GM19468 (cell line): ENCODE results near the gene PLPP7.

ENCODE experiments used
- ATAC-seq: cut with Tn5 transposase; IDR thresholded peaks from one replicate; pipeline ENCODE4 v1.9.1; 2021; ENCODE audit warnings: mild to moderate bottlenecking, moderate library complexity, moderate number of reproducible peaks; ENCODE audit not compliant: unreplicated experiment; ENCODE audit errors: extremely low read depth

The PLPP7 gene

DNA sequence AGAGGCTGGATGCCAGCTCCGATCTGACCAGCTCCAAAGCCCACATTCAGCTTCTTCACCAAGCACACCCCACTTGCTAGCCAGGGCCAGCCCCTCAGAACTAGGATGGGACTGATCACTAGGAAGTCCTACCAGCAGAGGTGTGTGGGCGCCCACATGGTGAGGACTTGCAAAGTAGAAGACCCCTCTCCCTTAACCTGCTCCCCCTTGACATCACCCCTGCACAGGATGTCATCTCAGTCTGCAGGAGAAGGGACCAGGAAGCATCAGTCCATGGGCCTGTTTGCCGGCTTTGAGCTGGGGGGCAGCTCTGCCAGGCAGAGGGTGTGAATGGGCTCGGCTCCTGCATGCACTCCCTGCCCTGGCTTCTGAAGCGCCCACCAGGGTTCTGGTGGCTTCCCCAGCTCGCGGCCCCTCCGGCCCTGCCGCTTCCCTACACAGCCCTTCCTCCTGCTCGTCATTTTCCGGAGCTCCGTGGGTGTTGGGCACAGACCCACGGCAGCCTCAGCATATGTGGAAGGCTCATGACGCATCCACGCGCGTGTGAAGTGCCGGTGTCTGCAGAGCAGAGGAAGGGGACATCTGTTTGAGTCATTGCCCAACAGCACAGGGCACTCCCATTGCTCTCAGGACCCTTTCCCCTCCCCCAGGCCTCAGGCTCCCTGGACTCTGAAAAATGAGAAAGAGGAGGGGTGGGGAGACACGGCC, 9.5 kb upstream of the PLPP7 start:
- no peak for ATAC-seq

DNA sequence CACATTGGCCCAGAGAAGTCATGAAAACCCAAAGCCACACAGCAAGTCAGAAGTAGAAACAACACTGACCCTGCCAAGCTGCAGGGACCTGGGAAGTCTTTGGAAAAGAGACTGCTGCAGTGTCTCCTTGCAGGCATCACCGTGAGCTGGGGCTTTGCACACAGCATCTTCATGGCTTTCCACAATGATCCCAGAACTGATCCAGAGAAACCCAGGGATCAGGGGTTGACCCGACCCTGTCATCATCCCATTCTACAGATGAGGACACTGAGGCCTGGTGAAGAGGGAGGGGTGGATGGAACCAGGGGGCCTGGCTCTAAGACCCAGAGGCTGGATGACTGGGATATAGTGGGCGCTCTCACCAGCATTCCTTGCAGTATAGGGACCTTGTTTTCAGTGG, 8.9 kb upstream of the PLPP7 start:
- ATAC-seq: no peak

DNA sequence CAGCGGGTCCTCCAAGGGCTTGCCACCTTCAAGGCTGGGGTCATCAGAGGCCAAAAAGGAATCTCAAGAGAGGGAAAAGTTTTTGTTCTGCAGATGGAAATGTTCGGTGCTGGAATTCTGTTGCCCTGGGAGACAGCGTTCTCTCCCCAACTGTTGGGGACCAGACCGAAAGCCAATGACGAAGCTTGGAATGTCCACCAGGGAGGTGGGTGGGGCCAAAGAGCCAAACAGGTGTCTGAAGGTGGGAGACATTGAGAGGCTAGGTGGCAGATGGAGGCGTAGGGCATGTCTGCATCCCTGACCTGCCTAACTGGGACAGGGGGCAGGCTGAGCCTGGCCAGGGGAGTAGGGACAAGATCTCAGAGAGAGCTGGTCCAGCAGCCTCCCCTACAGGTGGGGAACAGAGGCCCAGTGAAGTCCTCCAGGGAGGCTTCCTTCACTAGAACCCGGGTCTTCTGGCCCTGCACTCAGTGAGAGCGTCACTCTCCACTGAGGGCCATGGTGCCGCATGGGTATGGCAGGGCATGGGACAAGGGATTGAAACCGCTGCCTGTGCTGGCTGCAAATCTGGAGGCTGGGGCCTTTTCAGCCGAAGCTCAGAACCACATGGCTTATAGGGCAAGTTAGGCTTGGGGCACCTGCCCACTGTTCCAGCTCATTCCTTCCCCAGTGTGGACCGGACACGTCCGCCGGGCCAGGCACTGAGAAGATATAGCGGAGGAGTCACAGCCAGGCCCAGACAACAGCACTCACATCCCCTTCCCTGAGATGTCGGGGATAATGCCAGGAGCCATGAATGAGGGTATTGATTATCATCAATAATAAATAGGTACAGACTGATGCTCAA, 8.2 kb upstream of the PLPP7 start:
- no peak for ATAC-seq

DNA sequence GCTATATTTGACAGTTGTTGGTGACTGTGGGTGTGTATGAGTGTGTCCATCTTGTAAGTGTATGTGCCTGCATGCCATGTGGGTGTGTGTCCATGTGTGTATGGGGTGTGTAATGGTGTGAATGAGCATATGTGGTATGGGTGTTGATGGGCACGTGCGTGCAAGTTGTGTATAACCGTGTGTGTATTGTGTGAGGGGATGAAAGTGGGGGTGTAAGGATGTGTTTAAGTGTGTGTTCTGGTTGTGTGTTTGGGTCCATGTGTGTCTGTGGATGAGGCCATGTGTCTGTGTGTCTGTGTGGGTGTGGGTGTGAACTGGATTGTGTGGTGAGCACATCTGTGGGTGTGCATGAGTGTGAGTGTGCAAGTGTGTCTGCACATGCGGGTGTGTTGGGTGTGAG, 7.3 kb upstream of the PLPP7 start:
- ATAC-seq: no peak

DNA sequence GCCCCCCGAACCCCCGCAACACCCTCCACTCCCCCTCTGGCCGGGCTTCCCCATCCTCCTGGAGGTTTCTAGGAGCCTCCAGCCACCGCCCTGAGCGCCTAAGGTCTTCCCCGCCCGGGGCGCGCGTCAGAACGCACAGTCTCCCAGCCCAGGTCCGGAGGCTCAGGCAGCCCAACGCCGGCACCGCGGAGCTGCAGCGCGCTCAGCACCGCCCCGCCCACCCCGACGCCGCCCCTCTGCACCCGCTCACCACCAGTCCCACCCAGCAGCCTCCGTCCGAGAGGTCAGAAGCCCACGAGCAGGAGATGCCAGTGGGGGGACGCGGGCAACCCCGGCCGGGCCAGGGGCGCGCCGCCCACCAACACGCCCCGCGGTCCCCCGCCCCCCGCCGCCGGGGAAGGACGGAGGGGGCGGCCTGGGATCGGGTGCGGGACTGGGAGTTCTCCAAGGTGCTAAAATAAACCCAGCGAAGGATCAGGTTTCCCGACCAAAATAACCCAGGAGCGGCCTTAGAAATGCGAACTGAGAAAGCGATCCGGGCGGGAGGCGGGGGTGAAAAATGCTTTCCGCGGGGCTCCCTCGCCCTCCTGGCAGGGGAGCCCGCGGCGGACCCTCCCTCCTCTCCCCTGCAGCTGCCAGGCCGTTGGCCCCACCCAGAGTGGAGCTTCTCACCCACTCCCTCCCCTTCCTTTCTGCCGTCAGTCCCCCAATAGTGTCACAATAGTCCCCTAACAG, 6.7 kb upstream of the PLPP7 start:
- ATAC-seq: no peak

DNA sequence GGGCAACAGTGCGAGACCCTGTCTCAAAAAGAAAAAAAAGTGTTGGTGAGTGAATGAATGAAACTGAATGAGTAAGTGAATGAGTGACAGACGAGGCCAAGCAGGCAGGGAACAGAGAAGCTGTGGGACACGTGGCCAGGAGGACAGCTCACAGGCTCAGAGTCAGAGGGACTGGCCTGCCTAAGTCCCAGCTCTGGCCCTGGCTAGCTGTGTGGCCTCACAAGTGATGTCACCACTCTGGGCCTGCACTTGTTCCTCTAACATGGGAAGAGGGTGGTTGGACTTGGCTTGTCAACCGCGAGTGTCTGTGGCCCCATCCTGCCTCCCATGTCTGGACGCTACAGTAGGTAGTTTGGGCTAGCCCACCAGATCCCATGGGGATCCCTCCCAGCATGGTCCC, 4.7 kb upstream of the PLPP7 start:
- no peak for ATAC-seq

DNA sequence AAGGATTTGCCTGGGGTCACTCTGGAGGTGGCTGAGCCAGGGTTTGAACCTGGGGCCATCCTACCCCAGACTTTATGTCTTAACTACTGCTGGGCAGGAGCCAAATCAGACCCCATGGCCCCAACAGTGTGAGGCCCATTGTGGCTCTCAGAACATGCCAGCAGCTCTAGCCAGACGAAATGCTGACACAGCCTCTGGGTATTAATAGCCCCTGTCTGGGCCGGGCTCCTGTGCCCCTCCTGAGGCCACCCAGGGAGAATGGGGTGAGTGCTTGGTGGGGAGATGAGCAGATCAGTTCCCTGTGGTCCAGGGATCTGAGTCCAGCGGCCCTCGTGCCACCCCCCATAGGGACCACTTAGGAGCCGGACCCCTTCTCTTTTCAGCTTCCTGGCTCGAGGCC, 2.2 kb upstream of the PLPP7 start:
- no peak for ATAC-seq

DNA sequence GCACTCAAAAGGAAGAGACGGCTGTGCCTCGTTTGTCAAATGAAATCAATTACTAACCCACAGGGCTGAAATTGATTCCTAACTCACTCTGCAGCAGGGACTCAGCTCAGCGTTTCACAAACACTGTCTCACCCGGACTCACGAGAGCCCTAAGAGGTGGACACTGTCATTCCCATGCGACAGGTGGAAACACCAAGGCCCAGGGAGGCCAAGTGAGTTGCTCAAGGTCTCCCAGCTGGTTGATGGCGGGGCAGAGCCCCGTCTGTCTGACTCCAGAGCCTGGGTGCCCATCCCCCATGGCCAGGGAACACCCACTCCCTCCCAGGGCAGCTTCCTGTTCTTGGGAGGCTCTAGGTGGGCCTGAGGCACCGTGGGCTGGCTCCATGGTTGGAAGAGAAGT, 1.3 kb upstream of the PLPP7 start:
- no peak for ATAC-seq

DNA sequence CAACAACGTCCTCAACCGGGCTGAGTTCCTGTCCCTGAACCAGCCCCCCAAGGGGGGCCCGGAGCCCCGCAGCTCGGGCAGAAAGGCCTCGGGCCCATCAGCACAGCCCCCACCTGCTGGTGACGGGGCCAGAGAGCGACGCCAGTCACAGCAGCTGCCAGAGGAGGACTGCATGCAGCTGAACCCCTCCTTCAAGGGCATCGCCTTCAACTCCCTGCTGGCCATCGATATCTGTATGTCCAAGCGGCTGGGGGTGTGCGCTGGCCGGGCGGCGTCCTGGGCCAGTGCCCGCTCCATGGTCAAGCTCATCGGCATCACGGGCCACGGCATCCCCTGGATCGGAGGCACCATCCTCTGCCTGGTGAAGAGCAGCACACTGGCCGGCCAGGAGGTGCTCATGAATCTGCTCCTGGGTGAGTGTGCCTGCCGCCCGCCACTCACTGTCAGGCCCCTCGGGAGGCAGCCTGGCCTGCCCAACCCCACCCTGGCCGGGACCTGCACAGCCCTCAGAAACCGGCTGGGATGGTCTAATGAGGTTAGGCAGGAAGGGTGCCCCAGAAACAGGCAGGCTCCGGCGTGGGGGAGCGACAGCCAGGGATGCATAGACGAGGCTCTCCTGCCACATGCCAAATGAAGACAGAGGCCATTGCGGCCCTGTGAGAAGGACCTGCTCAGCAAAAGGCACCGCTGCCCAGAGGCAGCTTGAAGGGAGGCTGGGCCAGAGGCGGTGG, 678 bp downstream of the PLPP7 start:
- no peak for ATAC-seq

DNA sequence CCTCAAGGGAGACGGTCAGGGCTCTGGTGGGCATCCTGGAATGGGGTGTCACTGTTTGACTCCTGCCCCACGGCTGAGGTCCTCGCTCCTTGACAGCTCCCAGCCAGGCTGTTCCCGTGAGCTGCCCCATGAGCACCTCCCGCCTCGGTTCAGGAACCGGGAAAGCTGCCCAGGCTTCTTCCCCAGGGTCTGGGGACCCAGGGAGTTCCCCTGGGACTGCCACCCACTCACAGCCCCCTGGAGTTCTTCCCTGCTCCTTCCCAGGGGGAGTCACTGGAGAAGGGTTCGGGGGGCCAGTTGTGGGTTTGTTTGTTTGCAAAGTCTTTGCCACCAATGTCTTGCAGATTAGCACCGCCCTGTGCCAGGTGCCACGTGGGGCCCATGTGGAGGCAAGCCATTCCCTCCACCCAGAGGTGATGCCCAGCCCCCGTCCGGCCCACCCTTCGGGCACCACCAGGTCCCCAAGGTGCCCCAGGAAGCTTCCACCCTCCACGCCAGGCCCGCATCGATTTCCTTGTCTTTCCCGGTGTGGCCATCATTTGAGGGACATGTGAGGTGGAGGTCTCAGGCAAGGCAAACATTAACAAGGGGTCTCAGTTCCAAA, 1.3 kb downstream of the PLPP7 start:
- no peak for ATAC-seq

DNA sequence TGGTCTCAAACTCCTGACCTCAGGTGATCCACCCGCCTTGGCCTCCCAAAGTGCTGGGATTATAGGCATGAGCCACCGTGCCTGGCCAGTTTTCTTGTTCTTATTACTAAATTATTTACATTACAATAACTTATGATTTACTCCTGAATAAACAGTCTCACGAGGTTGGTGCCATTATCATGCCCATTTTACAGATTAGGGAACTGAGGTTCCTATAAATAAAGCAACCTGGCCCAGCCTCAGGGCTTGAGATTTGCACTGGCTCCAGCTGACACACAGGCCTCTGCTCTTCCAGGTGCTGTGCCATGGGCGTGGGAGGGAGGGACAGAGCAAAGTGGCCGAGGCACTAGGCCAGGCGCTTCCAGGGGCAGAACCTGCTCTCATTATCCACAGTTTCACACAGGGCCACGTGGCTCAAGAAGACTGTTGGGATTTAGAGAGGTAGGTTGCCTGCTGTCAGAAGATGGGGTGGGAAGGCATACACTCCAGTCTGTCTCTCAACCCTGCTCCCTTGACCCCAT, 2.3 kb downstream of the PLPP7 start:
- ATAC-seq: no peak

DNA sequence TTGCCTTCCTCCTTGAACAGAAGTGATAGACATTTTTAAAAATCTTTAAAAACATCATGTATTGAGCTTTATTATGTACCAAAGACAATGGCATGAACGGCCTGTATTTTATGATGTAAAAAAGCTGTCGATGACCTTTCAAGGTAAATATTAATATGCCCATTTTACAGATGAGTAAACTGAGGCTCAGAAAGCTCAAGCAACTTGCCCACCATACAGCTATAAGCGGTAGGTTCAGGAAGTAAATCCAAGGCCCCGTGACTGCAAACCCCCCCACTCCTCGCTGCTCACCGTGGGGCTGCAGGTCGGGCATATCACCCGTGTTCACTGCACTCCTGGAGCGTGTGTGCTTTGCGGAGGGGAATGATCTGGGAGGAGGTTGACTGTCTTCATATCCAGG, 3.4 kb downstream of the PLPP7 start:
- ATAC-seq: no peak

DNA sequence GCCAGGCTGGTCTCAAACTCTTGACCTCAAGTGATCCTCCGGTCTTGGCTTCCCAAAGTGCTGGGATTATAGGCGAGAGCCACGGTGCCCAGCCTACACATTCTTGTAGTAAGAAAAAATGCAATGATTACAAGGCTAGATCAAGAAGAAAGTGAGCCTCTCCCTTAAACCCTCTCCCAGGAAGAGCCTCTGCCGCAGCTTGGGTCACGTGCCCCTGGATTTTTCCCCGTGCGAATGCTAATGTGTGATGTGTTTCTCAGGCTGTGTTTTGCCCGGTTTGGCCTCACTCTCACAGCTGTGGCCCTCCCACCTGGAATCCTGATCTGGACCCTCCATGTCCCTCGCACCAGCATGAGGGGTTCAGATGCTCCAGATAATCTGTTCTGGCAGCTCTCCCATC, 6.9 kb downstream of the PLPP7 start:
- no peak for ATAC-seq

DNA sequence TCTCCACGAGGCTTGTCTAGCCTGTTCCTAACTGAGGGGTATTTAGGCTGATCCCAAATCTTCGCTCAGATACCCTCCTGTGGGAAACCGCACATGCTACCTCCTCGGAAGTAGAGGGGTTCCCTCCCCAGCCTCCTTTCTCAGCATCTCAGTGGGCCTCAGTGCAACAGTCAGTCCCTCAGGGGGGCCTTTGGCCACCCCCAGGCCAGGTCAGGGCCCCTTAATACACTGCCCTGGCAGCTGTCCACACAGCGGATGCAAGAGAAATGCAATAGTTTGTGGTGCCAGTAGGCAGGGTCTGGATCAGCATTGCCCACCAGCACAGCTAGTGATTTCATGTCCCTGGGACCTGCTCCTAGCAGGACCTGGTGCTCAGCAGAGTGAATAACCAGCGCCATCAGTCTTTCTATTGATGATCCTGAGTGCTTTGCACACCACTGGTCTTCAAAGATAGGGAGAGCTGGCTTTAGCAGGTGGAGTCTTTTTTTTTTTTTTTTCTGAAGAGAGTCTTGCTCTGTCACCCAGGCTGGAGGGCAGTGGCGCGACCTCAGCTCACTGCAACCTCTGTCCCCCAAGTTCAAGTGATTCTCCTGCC, 7.5 kb downstream of the PLPP7 start:
- no peak for ATAC-seq

DNA sequence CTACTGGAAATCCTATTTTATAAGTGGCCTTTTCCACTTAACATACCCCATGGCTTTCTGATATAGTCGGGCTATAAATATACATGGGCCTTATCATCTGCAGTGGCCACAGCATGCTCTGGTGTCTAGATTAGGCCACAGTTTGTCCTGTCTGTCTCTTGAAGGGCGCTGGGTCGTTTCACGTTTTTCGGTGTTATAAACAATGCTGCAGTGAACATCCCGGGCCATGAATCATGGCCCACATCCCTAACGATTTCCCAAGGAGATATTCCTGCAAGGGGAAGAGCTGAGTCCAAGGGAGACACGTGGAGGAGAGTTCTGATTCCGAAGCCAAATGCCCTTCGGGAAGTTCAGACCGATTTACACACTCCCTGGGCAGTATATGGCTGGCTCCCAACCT, 8.4 kb downstream of the PLPP7 start:
- ATAC-seq: no peak

DNA sequence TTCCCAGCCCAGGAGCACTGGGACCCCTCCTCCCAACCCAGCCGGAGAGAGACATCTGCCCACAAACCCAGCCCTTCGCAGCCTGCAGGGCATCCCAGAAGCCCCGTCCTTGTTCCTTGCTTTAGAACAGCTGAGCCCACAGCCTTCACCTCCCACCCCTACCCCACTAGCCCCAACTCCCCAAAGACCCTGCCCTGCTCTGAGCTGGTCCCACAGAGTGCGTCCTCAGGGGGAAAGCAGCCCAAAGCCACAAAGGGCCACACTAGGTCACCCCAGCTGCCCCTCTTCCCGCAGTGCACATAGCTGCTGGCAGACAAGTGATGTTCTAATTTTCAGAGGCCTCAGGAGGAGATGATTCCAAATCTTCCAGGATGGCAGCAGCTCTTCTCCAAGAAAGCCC, 8.8 kb downstream of the PLPP7 start:
- ATAC-seq: no peak

DNA sequence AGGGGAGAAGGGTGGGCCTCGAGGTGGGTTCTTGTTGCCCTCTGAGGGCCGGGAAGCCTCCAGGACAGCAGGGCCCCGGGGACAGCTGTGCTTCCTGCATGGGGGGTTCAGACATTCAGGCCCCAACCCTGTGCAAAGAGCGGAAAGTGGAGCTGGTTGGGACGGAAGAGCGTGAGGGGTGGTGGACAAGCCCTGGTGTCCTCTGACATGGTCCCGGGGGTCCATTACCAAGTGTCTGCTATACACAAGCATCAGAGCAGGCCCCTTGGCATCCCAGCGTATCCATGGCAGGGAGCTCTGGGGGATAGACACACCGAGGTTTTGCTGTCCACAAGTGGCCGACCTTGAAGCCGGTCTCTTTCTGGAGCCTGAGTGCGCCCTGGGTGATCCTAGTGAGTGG, 9.3 kb downstream of the PLPP7 start:
- no peak for ATAC-seq

DNA sequence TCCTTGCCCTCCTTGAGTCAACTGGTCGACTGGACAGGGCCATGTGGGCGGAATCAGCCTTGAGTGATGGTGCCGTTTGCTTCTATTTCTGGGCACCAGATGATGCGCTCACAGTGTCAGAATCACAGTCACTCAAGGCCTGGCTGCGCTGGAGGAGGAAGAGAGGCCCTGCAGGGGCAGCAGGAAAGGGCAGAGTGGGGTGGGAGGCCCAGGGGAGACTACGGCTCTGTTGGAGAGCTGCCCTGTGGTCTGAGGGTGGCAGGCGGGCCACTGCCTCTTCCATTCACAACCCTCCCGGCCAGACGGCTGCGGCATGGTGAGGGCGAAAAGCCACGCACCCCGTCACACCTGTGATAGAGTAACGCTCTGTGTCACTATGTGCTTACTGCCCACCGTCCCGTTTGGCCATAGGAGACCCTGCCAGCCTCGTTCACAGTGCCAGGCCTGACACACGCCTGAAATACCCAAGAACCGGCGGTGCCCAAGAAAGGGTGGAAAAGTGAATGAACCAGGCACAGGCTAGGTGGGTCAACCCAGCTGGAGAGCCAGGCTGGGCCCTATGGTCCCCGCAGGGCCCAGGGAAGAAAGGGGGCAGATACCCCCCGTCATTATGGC, 9.9 kb downstream of the PLPP7 start:
- ATAC-seq: no peak

DNA sequence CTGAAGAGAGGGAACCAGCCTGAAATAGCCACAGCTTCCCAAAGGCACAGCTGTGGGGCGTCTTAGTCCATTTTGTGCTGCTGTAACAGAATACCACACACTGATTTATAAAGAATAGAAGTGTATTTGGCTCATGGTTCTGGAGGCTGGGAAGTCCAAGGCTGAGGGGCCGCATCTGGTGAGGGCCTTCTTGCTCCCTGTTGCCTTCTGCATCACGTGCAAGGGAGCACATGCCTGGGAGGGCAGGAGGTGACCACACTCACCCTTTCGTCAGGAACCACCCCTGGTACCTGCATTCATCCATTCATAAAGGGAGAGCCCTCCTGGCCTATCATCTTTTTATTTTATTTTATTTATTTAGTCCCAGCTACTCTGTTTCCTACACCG, 10.4 kb downstream of the PLPP7 start:
- no peak for ATAC-seq
